ENCODE measurements around the gene E2F8.

E2F8 gene

GRCh38 chr11:19220903-19221724, 19.6 kb downstream of the E2F8 start:
- DNase-seq (ENCODE audit: low spot score) = no peak

- no peak for DNase-seq (ENCODE audit: low spot score)
Observed at GRCh38 chr11:19218786-19219460, 21.8 kb downstream of the E2F8 start.

- no peak for DNase-seq (ENCODE audit: low spot score)
Observed at GRCh38 chr11:19218216-19218615, 22.5 kb downstream of the E2F8 start.

GRCh38 chr11:19216709-19217374, 23.9 kb downstream of the E2F8 start:
- no peak for DNase-seq (ENCODE audit: low spot score)

GRCh38 chr11:19216021-19216420, 24.7 kb downstream of the E2F8 start:
- DNase-seq (ENCODE audit: low spot score) = no peak

- no peak for DNase-seq (ENCODE audit: low spot score)
Observed at GRCh38 chr11:19209617-19210370, 31.0 kb downstream of the E2F8 start.

- no peak for DNase-seq (ENCODE audit: low spot score)
Observed at GRCh38 chr11:19208959-19209546, 31.7 kb downstream of the E2F8 start.

GRCh38 chr11:19208181-19208580, 32.6 kb downstream of the E2F8 start:
- DNase-seq (ENCODE audit: low spot score) = no peak

- no peak for DNase-seq (ENCODE audit: low spot score)
Observed at GRCh38 chr11:19204836-19205235, 35.9 kb downstream of the E2F8 start.

GRCh38 chr11:19201737-19202605, 38.8 kb downstream of the E2F8 start, which contains the start of gene CSRP3:
CSRP3 (minus strand) TSS chr11:19201983; CDS start chr11:19192448, 9,535 bp downstream.
- no peak for DNase-seq (ENCODE audit: low spot score)

- DNase-seq (ENCODE audit: low spot score) = no peak
Observed at GRCh38 chr11:19200410-19201201, 40.1 kb downstream of the E2F8 start.

- no peak for DNase-seq (ENCODE audit: low spot score)
Observed at GRCh38 chr11:19199771-19200170, 41.0 kb downstream of the E2F8 start.

- no peak for DNase-seq (ENCODE audit: low spot score)
Observed at GRCh38 chr11:19199048-19199447, 41.7 kb downstream of the E2F8 start.

- no peak for DNase-seq (ENCODE audit: low spot score)
Observed at GRCh38 chr11:19196432-19196831, 44.3 kb downstream of the E2F8 start.

GRCh38 chr11:19194620-19195308, 46.0 kb downstream of the E2F8 start:
- no peak for DNase-seq (ENCODE audit: low spot score)

GRCh38 chr11:19193916-19194315, 46.8 kb downstream of the E2F8 start:
- DNase-seq (ENCODE audit: low spot score) = no peak

GRCh38 chr11:19191530-19192169, 49.1 kb downstream of the E2F8 start:
- DNase-seq (ENCODE audit: low spot score) = no peak

- no peak for DNase-seq (ENCODE audit: low spot score)
Observed at GRCh38 chr11:19187833-19188258, 52.9 kb downstream of the E2F8 start.

Data from germinal center (tissue), 1 donor.